Prostate gland (tissue), 2 donors: ENCODE data around the gene AP3B1. TPM values are rescaled to one million over a fixed set of nuclear protein-coding genes. Genes with fewer than 3 reads are reported as not detected.
A peak's percentile ranks its signal among the peaks of the same experiment; 100 is the strongest.

Source experiments
- DNase-seq: peaks from one replicate; pipeline ENCODE4 v3.0.0-alpha.2; 2019; ENCODE audit warnings: low spot score
- H3K27ac ChIP-seq, 2 donors: fragments of 200-600 bp; sonication (generic); 2 replicates each; pipeline ENCODE4 v1.5.1; 2017 to 2019
- H3K27me3 ChIP-seq: fragments of 200-600 bp; sonication (generic); replicated peaks from 2 replicates; pipeline ENCODE4 v1.5.1; 2019; ENCODE audit not compliant: insufficient read depth
- H3K36me3 ChIP-seq, 2 donors: fragments of 200-600 bp; sonication (generic); 1 replicate in 1 of 2; 2 replicates in 1 of 2; pipeline versions ENCODE4 v1.5.1 to v1.8.1; 2017 to 2019
- H3K4me1 ChIP-seq: fragments of 200-600 bp; sonication (generic); replicated peaks from 2 replicates; pipeline ENCODE4 v1.5.1; 2019
- H3K4me3 ChIP-seq, 2 donors: fragments of 200-600 bp; sonication (generic); 2 replicates each; pipeline ENCODE4 v1.5.1; 2017 to 2019
- H3K9me3 ChIP-seq: fragments of 200-600 bp; sonication (generic); 2 replicates; pipeline ENCODE4 v1.5.1; 2017
- CTCF ChIP-seq, 4 experiments: fragments of 200-600 bp in 2 of 4; fragments of 450-650 bp in 2 of 4; sonication (generic) in 2 of 4; IDR thresholded peaks; 1 replicate in 3 of 4; 2 replicates in 1 of 4; pipeline ENCODE4 v1.5.1; 2016 to 2019; ENCODE audit warnings: antibody characterized with exemption in 4 of 4, mild to moderate bottlenecking in 2 of 4, moderate library complexity in 2 of 4
- POLR2A ChIP-seq: fragments of 450-650 bp; IDR thresholded peaks from one replicate; pipeline ENCODE4 v1.6.1; 2016; ENCODE audit warnings: antibody characterized with exemption, mild to moderate bottlenecking
- POLR2AphosphoS5 ChIP-seq: sonication (generic); formaldehyde crosslinking; IDR thresholded peaks from one replicate; pipeline ENCODE4 v1.6.1; 2017; ENCODE audit warnings: antibody characterized with exemption
- WGBS: methylation state at CpG from one replicate; pipeline ENCODE4 v1.1.5; 2018; 5-methylcytosine and 5-hydroxymethylcytosine counted together
- intact Hi-C: fragments of 100-400 bp; cut with DNase I; formaldehyde crosslinking; loops from one replicate; pipeline ENCODE4 v1.14.2; 2022
- total RNA-seq, 2 donors: library from RNA; depleted of rRNA; stranded (reverse); fragments of >200 nt; gene quantifications; one replicate each; pipeline ENCODE4 v1.1.0, GENCODE V29; 2016

The AP3B1 gene
- total RNA-seq, result 10 to 100 TPM; 33.1 to 60.5 TPM

- Histone ChIP-seq H3K27ac (peak within 1 kb of the TSS; percentile 73 to 87), H3K4me3 (peak within 1 kb of the TSS; percentile 64 to 98), H3K36me3 (no peaks in the 10 kb centered on the region), H3K9me3 (no peaks in the 10 kb centered on the region), H3K27me3 (no peaks in the 10 kb centered on the region), H3K4me1 (no peaks in the 10 kb centered on the region)
- under 1% methylated on average over 49 of the region's 53 CpGs for WGBS
- DNase-seq, result peak; percentile 99
- TF ChIP-seq POLR2A, result peak; percentile 89
- peak; percentile 99 for TF ChIP-seq POLR2AphosphoS5
- peak in 2 of 4 experiments; percentile 23 to 36 for TF ChIP-seq CTCF (IDR thresholded peaks at IDR 0.05)
- intact Hi-C loops, result loop anchor here (1.0 kb wide), 1 partner anchor 66 kb away; the partner anchor contains the start of gene SCAMP1
Observed at GRCh38 chr5:78294248-78295034, at the start of gene AP3B1. AP3B1 (minus strand) TSS chr5:78294698; CDS start chr5:78294579, 119 bp downstream.

- Histone ChIP-seq H3K27me3 (no peaks in the 10 kb centered on the region), H3K4me3 (no peak overlapping the region), H3K36me3 (no peaks in the 10 kb centered on the region), H3K4me1 (no peaks in the 10 kb centered on the region), H3K9me3 (no peaks in the 10 kb centered on the region), H3K27ac (no peak overlapping the region)
- TF ChIP-seq POLR2A, result no peak
- no peak for TF ChIP-seq CTCF (IDR thresholded peaks at IDR 0.05)
- TF ChIP-seq POLR2AphosphoS5, result no peak
- no peak for DNase-seq
- WGBS, result 70% methylated on average over 3 of the region's 3 CpGs
- intact Hi-C loops, result no loop called here
Observed at GRCh38 chr5:78341440-78341839, 46.9 kb upstream of the AP3B1 start.

- H3K4me3 ChIP-seq, result no peak overlapping the region
- H3K36me3 ChIP-seq, result no peaks in the 10 kb centered on the region
- WGBS, result 79% methylated on average over 5 of the region's 5 CpGs
- intact Hi-C loops, result no loop called here
- no peak for DNase-seq
- H3K27ac ChIP-seq, result no peak overlapping the region
- no peaks in the 10 kb centered on the region for H3K9me3 ChIP-seq
- TF ChIP-seq CTCF (IDR thresholded peaks at IDR 0.05) (no peak), POLR2AphosphoS5 (no peak), POLR2A (no peak)
- no peaks in the 10 kb centered on the region for H3K4me1 ChIP-seq
- no peaks in the 10 kb centered on the region for H3K27me3 ChIP-seq
Observed at GRCh38 chr5:78339617-78340436, 45.3 kb upstream of the AP3B1 start.

- no peak overlapping the region for H3K27ac ChIP-seq
- no peaks in the 10 kb centered on the region for H3K36me3 ChIP-seq
- no peak overlapping the region for H3K4me3 ChIP-seq
- DNase-seq, result no peak
- 100% methylated on average over 2 of the region's 2 CpGs for WGBS
- no peaks in the 10 kb centered on the region for H3K27me3 ChIP-seq
- intact Hi-C loops, result no loop called here
- no peaks in the 10 kb centered on the region for H3K9me3 ChIP-seq
- no peaks in the 10 kb centered on the region for H3K4me1 ChIP-seq
- TF ChIP-seq POLR2A, result no peak
- no peak for TF ChIP-seq CTCF (IDR thresholded peaks at IDR 0.05)
- no peak for TF ChIP-seq POLR2AphosphoS5
Observed at GRCh38 chr5:78336698-78337097, 42.2 kb upstream of the AP3B1 start.
